Vagina (tissue), 2 donors: ENCODE measurements around the gene EXD2.

Source experiments
- POLR2AphosphoS5 ChIP-seq, 2 donors: sonication (generic); formaldehyde crosslinking; IDR thresholded peaks; one replicate each; pipeline ENCODE4 v1.9.0; 2017; ENCODE audit warnings: antibody characterized with exemption in 2 of 2, mild to moderate bottlenecking in 2 of 2, low read depth in 1 of 2; ENCODE audit not compliant: insufficient read depth in 1 of 2
- TF ChIP-seq, protein P1 (sequence below), 3 experiments: fragments of 450-650 bp in 2 of 3; fragments of 200-600 bp in 1 of 3; sonication (generic) in 1 of 3; IDR thresholded peaks; one replicate each; pipeline ENCODE4 v1.5.1; 2017 to 2019; ENCODE audit warnings: antibody characterized with exemption in 3 of 3, mild to moderate bottlenecking in 2 of 3, moderate library complexity in 2 of 3

DNA sequence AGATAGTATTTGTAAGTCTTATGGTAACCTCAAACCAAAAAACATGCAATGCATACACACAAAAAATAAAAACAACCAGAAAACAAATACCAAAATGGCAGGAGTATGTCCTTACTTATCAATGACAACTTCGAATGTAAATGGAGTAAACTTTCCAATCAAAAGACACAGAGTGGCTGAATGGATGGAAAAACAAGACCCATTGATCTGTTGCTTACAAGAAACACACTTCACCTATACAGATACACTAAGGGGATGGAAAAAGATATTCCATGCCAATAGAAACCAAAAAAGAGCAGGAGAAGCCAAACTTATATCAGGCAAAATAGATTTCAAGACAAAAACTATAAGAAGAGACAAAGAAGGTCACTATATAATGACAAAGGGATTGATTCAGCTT lies 29.7 kb upstream of the EXD2 start:
- TF ChIP-seq, protein P1, sequence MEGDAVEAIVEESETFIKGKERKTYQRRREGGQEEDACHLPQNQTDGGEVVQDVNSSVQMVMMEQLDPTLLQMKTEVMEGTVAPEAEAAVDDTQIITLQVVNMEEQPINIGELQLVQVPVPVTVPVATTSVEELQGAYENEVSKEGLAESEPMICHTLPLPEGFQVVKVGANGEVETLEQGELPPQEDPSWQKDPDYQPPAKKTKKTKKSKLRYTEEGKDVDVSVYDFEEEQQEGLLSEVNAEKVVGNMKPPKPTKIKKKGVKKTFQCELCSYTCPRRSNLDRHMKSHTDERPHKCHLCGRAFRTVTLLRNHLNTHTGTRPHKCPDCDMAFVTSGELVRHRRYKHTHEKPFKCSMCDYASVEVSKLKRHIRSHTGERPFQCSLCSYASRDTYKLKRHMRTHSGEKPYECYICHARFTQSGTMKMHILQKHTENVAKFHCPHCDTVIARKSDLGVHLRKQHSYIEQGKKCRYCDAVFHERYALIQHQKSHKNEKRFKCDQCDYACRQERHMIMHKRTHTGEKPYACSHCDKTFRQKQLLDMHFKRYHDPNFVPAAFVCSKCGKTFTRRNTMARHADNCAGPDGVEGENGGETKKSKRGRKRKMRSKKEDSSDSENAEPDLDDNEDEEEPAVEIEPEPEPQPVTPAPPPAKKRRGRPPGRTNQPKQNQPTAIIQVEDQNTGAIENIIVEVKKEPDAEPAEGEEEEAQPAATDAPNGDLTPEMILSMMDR (IDR thresholded peaks at IDR 0.05): no peak
- TF ChIP-seq POLR2AphosphoS5 (IDR thresholded peaks at IDR 0.05; ENCODE audit: insufficient read depth in 1 of 2, low read depth in 1 of 2): no peak
